Thymus (tissue), 11 donors: Measurements from ENCODE around the gene GRIN3A. TPM values are rescaled to one million over a fixed set of nuclear protein-coding genes. Genes with fewer than 3 reads are reported as not detected.

Experiments
- DNase-seq, 9 donors: peaks; one replicate each; pipeline ENCODE4 v3.0.0-alpha.2; 2013; ENCODE audit warnings: low spot score in 9 of 9, low read depth in 6 of 9, missing footprints in 1 of 9
- H3K27ac ChIP-seq, 2 donors: one replicate each; pipeline ENCODE4 v1.5.1; 2013; ENCODE audit warnings: control low read depth in 1 of 2, low read depth in 1 of 2, low read length in 1 of 2, mild to moderate bottlenecking in 1 of 2, moderate library complexity in 1 of 2
- H3K27me3 ChIP-seq, 2 donors: one replicate each; pipeline ENCODE4 v1.5.1; 2013; ENCODE audit warnings: low read length in 1 of 2; ENCODE audit not compliant: control insufficient read depth in 2 of 2, insufficient read depth in 1 of 2
- H3K36me3 ChIP-seq, 2 donors: one replicate each; pipeline ENCODE4 v1.5.1; 2013; ENCODE audit warnings: low read length in 1 of 2, mild to moderate bottlenecking in 1 of 2, moderate library complexity in 1 of 2; ENCODE audit not compliant: control insufficient read depth in 2 of 2, insufficient read depth in 2 of 2
- H3K4me1 ChIP-seq, 2 donors: one replicate each; pipeline ENCODE4 v1.5.1; 2013; ENCODE audit warnings: low read length in 2 of 2; ENCODE audit not compliant: control insufficient read depth in 2 of 2, insufficient read depth in 2 of 2
- H3K4me3 ChIP-seq, 2 donors: one replicate each; pipeline ENCODE4 v1.5.1; 2013; ENCODE audit warnings: low read length in 2 of 2, control low read depth in 1 of 2, mild to moderate bottlenecking in 1 of 2
- H3K9me3 ChIP-seq, 2 donors: one replicate each; pipeline ENCODE4 v1.5.1; 2013; ENCODE audit warnings: low read length in 1 of 2, mild to moderate bottlenecking in 1 of 2; ENCODE audit not compliant: control insufficient read depth in 2 of 2, insufficient read depth in 1 of 2
- WGBS: extraction: QIAGEN DNeasy Blood & Tissue Kit; methylation state at CpG from one replicate; pipeline ENCODE4 v1.1.7; 2013; 5-methylcytosine and 5-hydroxymethylcytosine counted together
- polyA plus RNA-seq: library from polyadenylated mRNA; stranded (reverse); fragments of 200-250 nt; gene quantifications from one replicate; pipeline ENCODE4 v1.2.3, GENCODE V29; 2013
- total RNA-seq: library from RNA; stranded (reverse); fragments of 120-200 nt; gene quantifications from one replicate; pipeline ENCODE4 v1.2.4, GENCODE V29; 2013
- donor health status: healthy.

The GRIN3A gene
- total and polyA plus RNA-seq, 2 donors: 0.09 to 0.14 TPM

GRCh38 chr9:101652601-101653175 lies 85.8 kb downstream of the GRIN3A start:
- Histone ChIP-seq H3K27me3 (no peaks in the 10 kb centered on the region), H3K27ac (no peak overlapping the region), H3K9me3 (no peaks in the 10 kb centered on the region), H3K4me1 (no peaks in the 10 kb centered on the region), H3K4me3 (no peak overlapping the region), H3K36me3 (no peaks in the 10 kb centered on the region)
- no peak for DNase-seq
- 80% methylated on average over 2 of the region's 2 CpGs for WGBS

DNA sequence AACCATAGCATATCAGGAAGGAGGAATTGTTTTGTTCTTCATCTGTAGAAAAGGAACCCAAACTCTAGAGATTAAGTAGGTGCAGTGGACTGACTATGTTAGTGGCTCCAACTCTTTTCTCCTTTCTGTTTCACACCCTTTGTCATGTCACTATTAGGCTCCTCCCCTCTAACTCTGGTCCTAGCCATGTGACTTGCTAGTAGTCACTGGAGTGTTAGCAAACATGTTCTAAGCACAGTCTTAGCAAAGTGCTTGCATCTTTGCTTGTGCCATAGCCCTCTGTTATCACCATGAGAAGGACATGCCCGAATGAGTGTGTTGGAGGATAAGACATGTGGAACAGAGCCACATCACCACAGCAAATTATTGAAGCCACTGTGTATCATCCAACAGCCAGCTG lies 88.3 kb downstream of the GRIN3A start:
- Histone ChIP-seq H3K4me3 (no peak overlapping the region), H3K27me3 (no peaks in the 10 kb centered on the region), H3K27ac (no peak overlapping the region), H3K36me3 (no peaks in the 10 kb centered on the region), H3K4me1 (no peaks in the 10 kb centered on the region), H3K9me3 (no peaks in the 10 kb centered on the region)
- 92% methylated on average over 1 of the region's 1 CpG for WGBS
- no peak for DNase-seq

DNA sequence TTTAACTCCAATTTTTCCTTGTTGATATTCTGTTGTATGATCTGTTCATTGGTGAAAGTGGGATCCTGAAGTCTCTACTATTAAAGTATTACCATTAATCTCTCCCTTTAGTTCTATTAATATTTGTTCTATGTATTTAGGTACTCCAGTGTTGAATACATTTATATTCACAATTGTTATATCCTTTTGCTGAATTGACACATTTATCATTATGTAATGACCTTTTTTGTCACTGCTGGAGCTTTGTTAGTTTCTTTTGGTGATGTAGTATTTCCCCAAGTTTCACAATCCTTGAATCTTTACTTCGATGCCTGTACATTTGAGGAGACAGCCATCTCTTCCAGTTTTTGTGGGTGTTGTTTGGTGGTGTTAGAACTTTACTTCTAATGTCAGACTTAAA lies 90.0 kb downstream of the GRIN3A start:
- H3K27ac ChIP-seq: no peak overlapping the region
- 86% methylated on average over 1 of the region's 1 CpG for WGBS
- H3K4me1 ChIP-seq: no peaks in the 10 kb centered on the region
- DNase-seq: no peak
- no peaks in the 10 kb centered on the region for H3K36me3 ChIP-seq
- no peaks in the 10 kb centered on the region for H3K27me3 ChIP-seq
- no peaks in the 10 kb centered on the region for H3K9me3 ChIP-seq
- H3K4me3 ChIP-seq: no peak overlapping the region

- WGBS: 87% methylated on average over 2 of the region's 2 CpGs
- Histone ChIP-seq H3K9me3 (no peaks in the 10 kb centered on the region), H3K27me3 (no peaks in the 10 kb centered on the region), H3K4me1 (no peaks in the 10 kb centered on the region), H3K27ac (no peak overlapping the region), H3K36me3 (no peaks in the 10 kb centered on the region), H3K4me3 (no peak overlapping the region)
- no peak for DNase-seq
Observed at GRCh38 chr9:101639785-101640665, 98.4 kb downstream of the GRIN3A start.

DNA sequence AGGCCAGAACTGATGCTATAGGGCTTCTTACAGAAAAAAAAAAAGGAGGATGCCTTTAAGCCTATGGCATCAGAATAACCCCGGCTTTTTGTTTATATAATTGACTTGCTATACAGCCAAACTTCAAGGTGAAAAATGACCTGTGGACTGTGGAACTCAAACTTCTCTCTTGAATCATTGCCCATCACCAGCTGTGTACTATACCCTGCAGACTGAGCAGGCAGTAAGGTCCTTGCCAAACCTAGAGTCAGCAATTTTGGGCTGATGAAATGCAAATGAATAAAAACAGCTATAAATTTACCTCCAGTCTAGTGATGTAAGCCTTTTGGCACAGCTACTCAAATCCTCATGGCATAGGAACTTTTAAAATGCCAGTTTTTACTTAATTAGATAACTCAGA lies 99.1 kb downstream of the GRIN3A start:
- H3K27me3 ChIP-seq: no peaks in the 10 kb centered on the region
- no peaks in the 10 kb centered on the region for H3K9me3 ChIP-seq
- no peaks in the 10 kb centered on the region for H3K36me3 ChIP-seq
- H3K4me1 ChIP-seq: no peaks in the 10 kb centered on the region
- H3K4me3 ChIP-seq: no peak overlapping the region
- no peak for DNase-seq
- no peak overlapping the region for H3K27ac ChIP-seq
- 98% methylated on average over 1 of the region's 1 CpG for WGBS

DNA sequence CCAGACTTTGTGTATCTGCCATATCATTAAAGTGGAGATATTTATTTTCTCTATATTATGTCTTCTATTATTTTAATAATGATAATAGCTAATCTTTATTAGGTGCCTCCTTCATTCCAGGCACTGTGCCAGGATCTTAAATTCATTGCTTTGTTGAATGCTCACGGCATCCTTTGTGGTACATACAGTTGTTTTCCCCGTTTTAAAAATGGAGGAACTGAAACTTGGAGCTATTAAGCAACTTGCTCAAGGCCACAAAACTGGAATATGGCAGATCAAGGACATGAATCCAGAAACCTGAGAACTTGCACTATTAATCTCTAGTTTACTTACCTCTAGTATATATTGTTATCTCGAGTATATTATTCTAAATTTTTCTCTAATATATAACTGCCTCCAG lies 102.2 kb downstream of the GRIN3A start:
- H3K36me3 ChIP-seq: no peaks in the 10 kb centered on the region
- DNase-seq: no peak
- H3K9me3 ChIP-seq: no peaks in the 10 kb centered on the region
- WGBS: 69% methylated on average over 3 of the region's 3 CpGs
- H3K27ac ChIP-seq: no peak overlapping the region
- no peaks in the 10 kb centered on the region for H3K27me3 ChIP-seq
- H3K4me3 ChIP-seq: no peak overlapping the region
- no peaks in the 10 kb centered on the region for H3K4me1 ChIP-seq

GRCh38 chr9:101635473-101635872 lies 103.0 kb downstream of the GRIN3A start:
- Histone ChIP-seq H3K27ac (no peak overlapping the region), H3K4me1 (no peaks in the 10 kb centered on the region), H3K27me3 (no peaks in the 10 kb centered on the region), H3K36me3 (no peaks in the 10 kb centered on the region), H3K9me3 (no peaks in the 10 kb centered on the region), H3K4me3 (no peak overlapping the region)
- DNase-seq: no peak
- WGBS: 94% methylated on average over 1 of the region's 1 CpG

- H3K9me3 ChIP-seq: no peaks in the 10 kb centered on the region
- no peak for DNase-seq
- no peaks in the 10 kb centered on the region for H3K36me3 ChIP-seq
- H3K27ac ChIP-seq: no peak overlapping the region
- no peaks in the 10 kb centered on the region for H3K27me3 ChIP-seq
- no peaks in the 10 kb centered on the region for H3K4me1 ChIP-seq
- WGBS: 89% methylated on average over 4 of the region's 4 CpGs
- no peak overlapping the region for H3K4me3 ChIP-seq
Observed at GRCh38 chr9:101634741-101635409, 103.6 kb downstream of the GRIN3A start.

GRCh38 chr9:101632611-101633010 lies 105.8 kb downstream of the GRIN3A start:
- Histone ChIP-seq H3K9me3 (no peaks in the 10 kb centered on the region), H3K4me3 (no peak overlapping the region), H3K27me3 (no peaks in the 10 kb centered on the region), H3K4me1 (no peaks in the 10 kb centered on the region), H3K27ac (no peak overlapping the region), H3K36me3 (no peaks in the 10 kb centered on the region)
- WGBS: 95% methylated on average over 1 of the region's 1 CpG
- no peak for DNase-seq
